Left ventricle myocardium inferior (tissue), 1 donor: ENCODE data around the gene MC4R. TPM values are rescaled to one million over a fixed set of nuclear protein-coding genes. Genes with fewer than 3 reads are reported as not detected.

Source experiments
- DNase-seq: peaks from one replicate; pipeline ENCODE4 v3.0.0-alpha.2; 2020
- H3K27ac ChIP-seq: fragments of 200-600 bp; replicated peaks from 2 replicates; pipeline ENCODE4 v1.8.0; 2021
- H3K27me3 ChIP-seq: fragments of 200-600 bp; 2 replicates; pipeline ENCODE4 v1.8.0; 2021; ENCODE audit warnings: low read depth
- H3K36me3 ChIP-seq: fragments of 200-600 bp; 2 replicates; pipeline ENCODE4 v1.8.0; 2021
- H3K4me1 ChIP-seq: fragments of 200-600 bp; 2 replicates; pipeline ENCODE4 v1.8.0; 2021
- H3K4me3 ChIP-seq: fragments of 200-600 bp; 2 replicates; pipeline ENCODE4 v1.8.0; 2021; ENCODE audit warnings: mild to moderate bottlenecking, moderate library complexity
- H3K9me3 ChIP-seq: fragments of 200-600 bp; replicated peaks from 2 replicates; pipeline ENCODE4 v1.8.0; 2021
- intact Hi-C: fragments of 100-400 bp; cut with micrococcal nuclease; formaldehyde crosslinking; loops from one replicate; pipeline ENCODE4 v1.11.0; 2022
- total RNA-seq: library from RNA; stranded (reverse); fragmentation: NEBNext Ultra II Directional; extraction: Animal tissue kit (Norgen Biotek cat#: 25700); gene quantifications from one replicate; pipeline ENCODE4 v1.2.1, GENCODE V29; 2021
- TF ChIP-seq, protein P1 (sequence below): fragments of 200-600 bp; IDR thresholded peaks from 2 replicates; pipeline ENCODE4 v1.8.0; 2021; ENCODE audit warnings: antibody characterized with exemption, mild to moderate bottlenecking, borderline replicate concordance
- donor health status: DM: no; HTN: yes; CAD: no; lungs with severe emphysema.

The MC4R gene
- total RNA-seq, 1 donor from 2014 or later: not detected

DNA sequence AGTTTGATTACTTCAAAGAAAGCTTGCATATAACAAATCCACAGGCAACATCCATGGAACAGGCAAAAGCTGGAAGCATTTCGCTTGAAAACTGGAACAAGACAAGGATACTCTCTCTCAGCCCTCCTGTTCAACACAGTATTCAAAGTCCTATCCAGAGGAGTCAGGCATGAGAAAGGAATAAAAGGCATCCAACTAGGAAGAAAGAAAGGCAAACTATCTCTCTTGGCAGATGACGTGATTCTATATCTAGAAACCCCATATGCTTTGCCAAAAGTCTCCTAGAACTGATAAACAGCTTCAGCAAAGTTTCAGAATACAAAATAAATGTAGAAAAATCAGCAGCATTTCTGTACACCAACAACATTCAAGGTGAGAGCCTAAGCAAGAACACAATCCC is 34.1 kb upstream of the MC4R start:
- H3K27me3 ChIP-seq: no peaks in the 10 kb centered on the region
- intact Hi-C loops: no loop called here
- no peaks in the 10 kb centered on the region for H3K4me1 ChIP-seq
- no peaks in the 10 kb centered on the region for H3K36me3 ChIP-seq
- TF ChIP-seq, protein P1, sequence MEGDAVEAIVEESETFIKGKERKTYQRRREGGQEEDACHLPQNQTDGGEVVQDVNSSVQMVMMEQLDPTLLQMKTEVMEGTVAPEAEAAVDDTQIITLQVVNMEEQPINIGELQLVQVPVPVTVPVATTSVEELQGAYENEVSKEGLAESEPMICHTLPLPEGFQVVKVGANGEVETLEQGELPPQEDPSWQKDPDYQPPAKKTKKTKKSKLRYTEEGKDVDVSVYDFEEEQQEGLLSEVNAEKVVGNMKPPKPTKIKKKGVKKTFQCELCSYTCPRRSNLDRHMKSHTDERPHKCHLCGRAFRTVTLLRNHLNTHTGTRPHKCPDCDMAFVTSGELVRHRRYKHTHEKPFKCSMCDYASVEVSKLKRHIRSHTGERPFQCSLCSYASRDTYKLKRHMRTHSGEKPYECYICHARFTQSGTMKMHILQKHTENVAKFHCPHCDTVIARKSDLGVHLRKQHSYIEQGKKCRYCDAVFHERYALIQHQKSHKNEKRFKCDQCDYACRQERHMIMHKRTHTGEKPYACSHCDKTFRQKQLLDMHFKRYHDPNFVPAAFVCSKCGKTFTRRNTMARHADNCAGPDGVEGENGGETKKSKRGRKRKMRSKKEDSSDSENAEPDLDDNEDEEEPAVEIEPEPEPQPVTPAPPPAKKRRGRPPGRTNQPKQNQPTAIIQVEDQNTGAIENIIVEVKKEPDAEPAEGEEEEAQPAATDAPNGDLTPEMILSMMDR: no peak
- no peak for DNase-seq
- no peak overlapping the region for H3K27ac ChIP-seq
- peaks cover 6% of the 10 kb centered on the region for H3K9me3 ChIP-seq
- no peak overlapping the region for H3K4me3 ChIP-seq

DNA sequence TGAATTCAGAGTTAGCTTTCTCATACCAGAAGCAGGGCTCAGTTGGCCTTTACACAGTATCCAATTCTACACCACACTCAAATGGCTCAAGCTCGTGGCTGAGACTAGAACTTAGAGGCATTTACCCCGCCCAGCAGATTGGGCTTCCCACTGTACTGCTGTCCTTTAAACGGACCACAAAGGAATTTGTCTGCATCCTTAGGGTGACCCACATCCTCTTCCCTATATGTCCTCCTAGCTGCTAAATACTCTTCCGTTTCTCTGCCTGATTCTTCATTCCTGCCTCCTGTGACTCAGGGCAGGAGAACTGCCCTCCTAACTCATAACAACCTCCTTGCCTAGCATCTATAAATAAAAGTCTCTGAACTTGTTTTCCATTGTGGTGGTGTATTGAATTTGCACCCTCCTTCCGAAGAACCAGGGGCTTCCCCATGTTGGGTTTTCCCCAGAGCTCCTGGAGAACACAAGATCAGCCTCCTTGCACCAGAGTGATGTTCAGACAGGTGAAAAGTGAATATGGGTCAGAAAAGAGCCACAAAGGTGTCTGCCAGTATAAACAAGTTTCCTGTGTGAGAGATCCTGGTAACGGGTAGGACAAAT is 32.0 kb upstream of the MC4R start:
- H3K27ac ChIP-seq: no peak overlapping the region
- H3K27me3 ChIP-seq: no peaks in the 10 kb centered on the region
- no peaks in the 10 kb centered on the region for H3K4me1 ChIP-seq
- no peaks in the 10 kb centered on the region for H3K36me3 ChIP-seq
- H3K9me3 ChIP-seq: peaks cover 6% of the 10 kb centered on the region
- no peak for DNase-seq
- H3K4me3 ChIP-seq: no peak overlapping the region
- TF ChIP-seq, protein P1: no peak
- intact Hi-C loops: no loop called here

- no peaks in the 10 kb centered on the region for H3K4me1 ChIP-seq
- TF ChIP-seq, protein P1: no peak
- no peak overlapping the region for H3K27ac ChIP-seq
- no peak for DNase-seq
- intact Hi-C loops: no loop called here
- H3K27me3 ChIP-seq: no peaks in the 10 kb centered on the region
- H3K36me3 ChIP-seq: no peaks in the 10 kb centered on the region
- peaks cover 3% of the 10 kb centered on the region for H3K9me3 ChIP-seq
- H3K4me3 ChIP-seq: no peak overlapping the region
Observed at GRCh38 chr18:60401346-60401745, 28.8 kb upstream of the MC4R start.

- H3K36me3 ChIP-seq: no peaks in the 10 kb centered on the region
- H3K4me1 ChIP-seq: no peaks in the 10 kb centered on the region
- no peak overlapping the region for H3K4me3 ChIP-seq
- H3K27me3 ChIP-seq: no peaks in the 10 kb centered on the region
- no peaks in the 10 kb centered on the region for H3K9me3 ChIP-seq
- DNase-seq: no peak
- H3K27ac ChIP-seq: no peak overlapping the region
- intact Hi-C loops: no loop called here
- TF ChIP-seq, protein P1: no peak
Observed at GRCh38 chr18:60391571-60392226, 19.1 kb upstream of the MC4R start.

DNA sequence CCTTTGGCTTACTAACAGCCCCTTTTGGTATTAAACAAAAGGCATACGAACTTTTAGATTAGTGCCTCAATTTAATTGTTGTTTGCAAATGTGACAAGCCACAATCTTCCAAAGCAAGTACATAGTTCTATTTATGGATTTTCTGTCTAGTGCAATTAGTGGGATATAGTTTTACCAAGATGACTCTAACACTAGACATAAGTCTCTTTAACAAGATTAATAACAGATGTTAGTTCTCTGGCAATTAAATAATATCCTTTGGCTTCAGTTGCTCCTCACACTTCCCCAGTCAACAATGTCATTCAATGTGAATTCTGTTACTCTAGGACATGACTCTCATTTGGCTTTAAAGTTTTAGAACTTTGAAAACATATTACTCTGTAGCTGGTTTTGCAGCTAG is 16.7 kb upstream of the MC4R start:
- Histone ChIP-seq H3K4me1 (no peaks in the 10 kb centered on the region), H3K4me3 (no peak overlapping the region), H3K9me3 (no peaks in the 10 kb centered on the region), H3K27me3 (no peaks in the 10 kb centered on the region), H3K36me3 (no peaks in the 10 kb centered on the region), H3K27ac (no peak overlapping the region)
- intact Hi-C loops: no loop called here
- TF ChIP-seq, protein P1: no peak
- DNase-seq: no peak
